ENCODE results near the gene CTNNA2.

Gene CTNNA2

DNA sequence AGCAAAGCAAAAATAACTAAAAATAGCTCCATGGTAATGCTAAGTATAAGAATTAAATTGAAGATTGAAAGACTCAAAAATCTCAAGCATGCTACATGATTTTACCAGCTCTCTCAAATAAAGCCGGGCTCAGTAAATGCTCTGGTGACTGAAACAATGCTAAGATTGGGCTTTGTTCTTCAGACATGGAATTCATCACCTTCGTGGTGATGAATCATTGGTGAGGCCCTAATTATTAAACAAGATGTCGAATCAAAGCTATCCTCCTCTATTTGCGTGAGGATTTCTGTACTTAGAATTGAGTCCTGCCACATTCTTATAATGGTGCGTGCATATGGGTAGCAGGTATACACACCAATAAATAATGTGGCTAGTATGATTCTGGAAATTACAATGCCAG is 850.5 kb downstream of the CTNNA2 start:
- no peak for DNase-seq (ENCODE audit: low spot score)
- no peak for FAIRE-seq

DNA sequence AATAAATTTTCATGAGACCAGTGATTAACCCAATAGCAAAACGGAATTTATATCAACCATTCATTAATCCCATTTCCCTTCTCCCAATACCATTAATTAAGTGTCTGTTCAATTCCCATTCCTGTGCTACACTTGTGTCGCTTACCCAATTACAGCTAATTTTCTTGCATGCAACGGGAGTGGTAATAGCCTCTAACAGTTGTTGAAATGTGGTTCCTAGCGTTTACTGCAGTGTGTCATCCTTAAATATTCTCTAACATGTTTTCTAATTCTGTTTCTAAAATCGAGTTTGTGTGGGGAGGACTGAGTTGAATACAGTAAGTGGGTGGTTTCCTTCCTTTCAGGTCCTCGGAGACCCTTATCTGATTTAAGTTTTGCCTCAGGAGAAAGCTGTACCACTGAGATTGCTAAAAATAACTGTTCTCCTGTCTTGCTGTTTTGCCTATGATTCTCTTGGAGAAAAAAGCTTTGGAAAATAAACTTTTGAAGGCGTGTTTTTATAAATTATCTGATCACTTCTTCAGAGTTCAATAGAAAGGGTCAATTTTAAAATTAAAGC is 851.0 kb downstream of the CTNNA2 start:
- no peak for DNase-seq (ENCODE audit: low spot score)
- no peak for FAIRE-seq

DNA sequence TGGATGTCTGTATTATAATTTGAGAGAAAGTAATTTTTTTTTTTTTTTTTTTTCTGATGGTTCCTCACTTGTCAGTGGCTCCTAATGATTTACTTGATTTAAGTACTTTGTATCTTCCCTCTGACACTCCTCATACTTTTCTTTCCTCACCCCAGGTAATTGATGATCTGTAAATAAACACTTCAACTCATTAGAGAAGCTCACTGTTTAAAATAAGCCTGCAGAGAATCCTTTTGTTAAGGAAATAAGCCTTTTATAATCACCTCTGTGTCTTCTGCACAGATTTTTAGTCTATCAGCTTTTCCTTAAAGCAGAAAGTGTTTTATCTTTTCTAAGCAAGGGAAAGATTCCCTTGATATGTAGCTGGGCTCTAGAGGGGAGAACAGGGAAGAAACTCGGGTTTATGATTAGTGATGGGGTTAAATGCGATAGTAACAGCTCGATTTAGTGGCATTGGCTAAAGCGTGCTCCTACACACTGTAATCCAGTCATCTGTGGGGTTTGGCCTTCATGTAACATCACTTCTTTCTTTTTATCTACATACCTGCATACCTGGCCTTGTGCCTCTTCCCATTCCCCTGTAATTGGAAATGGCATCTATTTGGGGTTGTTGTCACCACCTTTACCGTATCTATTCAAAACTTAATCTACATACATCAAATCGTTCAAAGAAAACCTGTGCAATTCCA is 851.8 kb downstream of the CTNNA2 start:
- FAIRE-seq (no peak), DNase-seq (ENCODE audit: low spot score) (no peak)

DNA sequence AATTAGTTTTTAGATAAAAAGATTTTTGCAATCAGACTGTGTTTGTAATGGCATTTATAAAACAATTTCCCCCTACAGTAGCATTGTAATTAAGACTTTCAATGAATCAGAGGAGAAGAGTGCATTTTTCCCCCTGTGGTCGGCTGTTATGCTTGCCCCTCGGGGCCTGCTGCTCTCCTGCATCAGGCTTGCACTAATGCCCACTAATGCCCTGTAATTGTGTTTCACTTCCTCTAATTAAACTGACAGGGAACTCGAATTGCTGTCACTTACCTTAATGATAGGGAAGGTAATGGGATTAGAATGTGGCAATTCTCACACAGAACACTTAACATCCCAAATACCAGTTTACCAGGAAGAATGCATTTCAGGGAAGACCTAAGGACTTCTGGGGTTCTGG is 852.9 kb downstream of the CTNNA2 start:
- DNase-seq (ENCODE audit: low spot score) (no peak), FAIRE-seq (peak; percentile 30)

DNA sequence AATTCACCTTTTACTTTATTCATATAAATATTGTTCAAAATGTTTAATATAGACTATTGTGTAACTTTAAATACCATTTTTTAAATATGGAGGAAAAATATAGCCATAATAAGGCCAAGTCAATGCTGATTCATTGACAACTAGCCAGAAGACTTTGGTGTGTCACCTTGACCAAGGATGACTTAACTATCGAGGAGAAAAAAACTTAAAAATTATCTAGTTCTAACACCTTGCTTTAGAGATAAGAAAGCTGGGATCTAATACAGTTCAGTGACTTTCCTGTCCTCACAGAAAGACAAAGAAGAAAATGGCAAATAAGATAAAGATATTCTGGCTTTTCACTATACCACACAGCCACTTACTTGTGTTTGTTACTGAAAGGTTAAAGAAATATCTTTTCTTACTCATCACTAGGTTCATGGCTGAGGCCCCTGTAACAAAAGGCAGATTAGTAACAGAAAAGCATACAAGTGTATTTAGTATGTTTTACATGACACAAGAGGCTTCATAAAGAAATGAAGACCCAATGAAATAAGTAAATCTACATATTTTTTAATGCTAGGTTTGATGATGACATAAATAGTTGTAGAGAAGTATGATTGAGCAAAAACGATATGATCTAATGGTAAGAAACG is 857.6 kb downstream of the CTNNA2 start:
- no peak for FAIRE-seq
- no peak for DNase-seq (ENCODE audit: low spot score)

DNA sequence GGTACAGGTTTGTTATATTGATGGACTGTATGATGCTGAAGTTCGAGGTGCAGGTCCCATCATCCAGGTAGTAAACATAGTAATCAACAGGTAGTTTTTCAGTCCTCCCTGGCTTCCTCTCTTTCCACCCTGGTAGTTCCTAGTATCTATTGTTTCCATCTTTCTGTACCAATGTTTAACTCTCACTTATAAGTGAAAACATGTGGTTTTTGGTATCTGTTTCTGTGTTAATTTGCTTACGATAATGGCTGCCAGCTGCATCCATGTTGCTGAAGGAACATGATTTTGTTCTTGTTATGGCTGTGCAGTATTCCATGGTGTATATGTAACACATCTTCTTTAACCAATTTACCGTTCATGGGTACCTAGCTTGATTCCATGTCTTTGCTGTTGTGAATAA is 861.3 kb downstream of the CTNNA2 start:
- DNase-seq (ENCODE audit: low spot score) (no peak), FAIRE-seq (no peak)

DNA sequence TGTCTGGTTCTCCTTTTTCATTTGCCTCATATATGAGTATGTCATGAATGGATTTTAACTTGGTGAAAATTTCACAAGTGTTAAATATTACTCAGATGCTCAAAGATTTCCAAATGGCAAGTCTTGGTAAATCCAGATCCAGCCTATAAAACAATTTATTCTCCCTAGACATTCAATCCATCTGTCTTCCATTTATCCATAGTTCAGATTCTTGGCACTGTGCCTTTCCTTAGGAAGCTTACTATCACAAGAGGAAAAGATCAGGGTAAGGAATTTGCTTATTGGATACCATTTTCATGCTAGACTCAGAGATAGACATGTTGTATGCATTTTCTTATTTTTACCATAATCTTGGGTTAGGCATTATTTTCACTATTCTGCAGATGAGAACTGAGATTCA is 864.2 kb downstream of the CTNNA2 start:
- FAIRE-seq (no peak), DNase-seq (ENCODE audit: low spot score) (no peak)

DNA sequence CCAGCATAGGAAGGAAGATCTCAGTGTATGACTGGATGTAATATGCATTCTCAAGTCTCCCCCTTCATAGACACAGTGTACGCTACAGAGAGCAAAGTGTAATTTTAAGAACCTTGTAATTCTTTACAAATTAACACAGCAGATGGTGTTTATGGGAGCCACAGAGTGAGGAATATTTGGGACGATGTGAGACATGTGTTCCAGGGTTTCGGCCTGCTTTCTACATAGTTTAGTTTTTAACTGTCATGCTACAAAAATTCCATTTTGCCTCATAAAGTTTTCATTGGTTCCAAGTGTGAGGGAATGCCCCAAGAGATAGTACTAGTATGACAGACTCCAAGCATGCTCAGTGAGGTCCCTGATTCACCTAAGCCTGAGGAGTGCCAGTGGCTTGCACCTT is 867.9 kb downstream of the CTNNA2 start:
- DNase-seq (ENCODE audit: low spot score) (no peak), FAIRE-seq (no peak)

DNA sequence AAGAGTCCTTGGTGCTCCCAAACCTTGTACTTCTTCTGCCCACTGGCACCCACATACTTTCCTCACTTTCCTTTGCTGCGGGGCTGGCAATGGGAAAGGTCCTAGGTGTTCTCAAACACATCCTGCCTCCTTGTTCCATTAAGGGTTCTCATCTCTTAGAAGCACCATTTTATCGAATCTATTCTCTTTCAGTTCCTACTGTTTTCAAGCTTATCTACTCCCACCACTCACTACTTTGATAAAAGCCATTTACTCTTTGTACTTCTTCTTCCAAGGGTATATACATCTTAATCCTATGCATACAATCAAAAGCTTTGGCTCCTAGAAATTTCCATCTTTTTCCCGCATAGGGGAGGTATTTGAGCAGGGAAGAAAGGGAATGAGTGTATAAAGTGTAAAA is 868.8 kb downstream of the CTNNA2 start:
- FAIRE-seq (no peak), DNase-seq (ENCODE audit: low spot score) (no peak)

DNA sequence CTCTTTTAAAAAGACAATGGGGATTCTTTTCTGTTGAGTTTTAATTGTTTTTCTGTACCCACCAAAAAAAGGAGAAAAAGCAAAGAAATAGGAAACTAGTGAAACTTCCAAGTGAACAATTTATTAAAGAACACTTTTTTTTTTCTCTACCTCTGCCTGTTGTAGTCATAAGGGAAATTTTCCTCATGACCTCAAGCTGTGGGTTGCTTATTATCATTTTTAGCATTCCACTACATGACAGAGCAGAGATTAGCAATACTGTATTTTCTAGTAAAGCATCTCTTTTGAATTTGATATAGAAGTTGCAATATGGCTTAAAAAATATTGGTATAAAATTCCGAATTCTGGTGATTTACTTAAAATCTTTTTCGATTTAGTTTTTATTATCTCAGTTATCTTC is 879.6 kb downstream of the CTNNA2 start:
- FAIRE-seq: no peak
- DNase-seq (ENCODE audit: low spot score): no peak

DNA sequence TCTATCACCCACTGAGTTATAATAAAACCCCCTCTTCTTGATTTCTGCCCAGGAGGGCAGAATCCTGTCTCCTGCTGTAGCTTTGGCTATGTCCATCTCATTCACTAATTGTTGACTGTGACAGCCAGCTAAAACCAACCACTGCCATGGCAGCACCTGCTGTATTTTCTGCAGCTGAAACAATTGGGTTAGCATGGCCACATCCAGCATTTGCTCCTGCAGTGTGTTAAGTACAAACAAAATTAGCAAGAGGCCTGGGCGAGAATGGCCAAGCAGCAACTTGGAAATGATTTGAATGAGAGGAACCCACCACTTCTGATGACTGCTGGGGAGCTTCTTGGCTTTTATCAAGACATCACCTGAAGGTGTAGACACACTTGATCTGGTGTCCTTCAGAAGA is 881.1 kb downstream of the CTNNA2 start:
- FAIRE-seq: no peak
- DNase-seq (ENCODE audit: low spot score): no peak

DNA sequence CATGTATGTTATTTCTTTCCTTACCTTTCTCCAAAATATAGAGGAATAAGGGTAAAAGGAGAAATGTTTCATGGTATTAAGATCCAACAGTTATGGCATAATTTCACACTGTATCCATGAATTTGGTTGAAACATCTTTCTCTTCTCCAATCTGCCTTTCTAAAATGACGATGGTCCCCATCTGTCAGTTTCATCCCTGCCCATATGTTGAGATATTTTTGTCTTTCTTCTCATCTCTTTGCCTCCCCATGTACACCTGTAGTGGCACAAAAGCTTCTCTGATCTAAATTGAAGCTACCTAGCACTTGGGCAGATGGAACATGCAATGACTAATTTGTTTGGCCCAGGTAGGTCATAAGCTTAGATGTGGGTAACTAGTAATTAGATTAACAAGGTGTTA is 882.4 kb downstream of the CTNNA2 start:
- no peak for DNase-seq (ENCODE audit: low spot score)

DNA sequence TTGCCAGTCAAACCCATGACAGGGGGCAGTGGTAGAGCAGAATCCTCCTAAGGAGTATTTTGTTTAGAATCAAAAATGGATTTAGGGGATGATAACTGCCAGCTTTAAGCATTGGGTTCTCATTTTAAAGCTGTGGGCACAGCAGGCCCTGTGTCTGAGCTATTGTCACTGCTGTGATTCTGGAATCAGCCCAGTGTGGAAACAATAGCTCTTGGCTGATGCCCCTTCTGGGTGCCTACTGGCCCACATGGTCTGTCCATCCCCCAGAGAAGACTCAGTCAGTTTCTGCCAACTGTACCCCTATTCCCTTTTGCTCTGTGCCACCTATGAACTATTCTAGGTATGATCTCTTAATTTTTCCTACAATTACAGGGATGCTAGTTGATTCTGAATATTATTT is 883.4 kb downstream of the CTNNA2 start:
- DNase-seq (ENCODE audit: low spot score) (no peak), FAIRE-seq (no peak)

More for the DNA sequence above, 882.4 kb downstream of the CTNNA2 start:
- no peak for FAIRE-seq

DNA sequence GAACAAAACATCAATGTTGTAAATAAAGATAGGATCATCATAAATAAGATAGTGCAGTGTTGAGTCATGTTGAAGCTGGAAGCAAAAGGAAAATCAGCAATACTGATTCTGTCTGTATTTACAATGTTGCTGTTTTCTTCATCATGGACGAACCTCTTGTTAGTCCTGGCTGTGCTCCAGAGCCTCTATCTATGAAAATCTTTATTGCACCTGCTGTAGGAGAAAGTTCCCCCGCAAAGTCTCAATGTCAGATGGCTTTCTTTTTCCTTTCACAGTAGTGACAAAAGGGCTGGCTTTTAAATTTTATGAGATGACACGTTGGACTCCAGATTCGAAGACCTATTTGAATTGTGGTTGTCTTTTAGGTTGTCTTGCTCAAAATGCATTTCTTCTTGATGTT is 890.2 kb downstream of the CTNNA2 start:
- no peak for DNase-seq (ENCODE audit: low spot score)
- FAIRE-seq: no peak

DNA sequence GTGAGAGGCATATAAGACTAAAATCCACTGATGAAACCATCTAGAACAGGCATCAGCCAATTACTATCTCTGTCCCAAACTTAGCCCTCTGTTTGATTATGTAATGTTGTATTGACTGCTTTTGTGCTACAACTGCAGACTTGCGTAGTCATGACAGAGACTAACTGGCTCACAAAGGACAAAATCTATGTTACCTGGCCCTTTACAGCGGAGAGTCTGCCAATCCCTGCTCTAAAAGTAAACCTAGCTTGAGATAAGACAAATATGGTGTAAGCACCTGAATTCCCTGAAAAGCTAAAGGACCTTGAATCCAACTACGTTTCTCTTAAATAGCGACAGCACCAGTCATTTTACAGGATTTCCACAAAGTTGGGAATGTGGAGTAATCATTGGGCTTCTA is 894.5 kb downstream of the CTNNA2 start:
- DNase-seq (ENCODE audit: low spot score) (no peak), FAIRE-seq (no peak)

DNA sequence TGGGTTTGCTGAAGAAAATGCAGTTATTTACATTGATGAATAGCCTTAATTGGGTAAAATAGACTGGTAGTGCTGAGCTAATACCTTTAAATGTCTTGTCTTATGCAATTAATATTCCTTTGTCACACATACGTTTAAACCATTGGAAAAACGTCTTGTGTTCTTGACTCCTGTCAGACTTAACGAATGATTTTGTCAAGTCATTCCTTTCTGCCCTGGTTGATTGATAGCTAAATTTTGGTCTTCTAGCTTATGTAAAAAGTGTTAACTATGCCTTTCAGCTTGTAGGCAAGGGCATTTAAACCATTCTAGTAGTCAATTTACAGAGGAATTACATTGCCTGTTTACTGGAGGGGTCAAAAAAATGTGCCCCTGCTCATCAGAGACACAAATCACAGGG is 897.5 kb downstream of the CTNNA2 start:
- no peak for DNase-seq (ENCODE audit: low spot score)
- FAIRE-seq: peak; percentile 40

DNA sequence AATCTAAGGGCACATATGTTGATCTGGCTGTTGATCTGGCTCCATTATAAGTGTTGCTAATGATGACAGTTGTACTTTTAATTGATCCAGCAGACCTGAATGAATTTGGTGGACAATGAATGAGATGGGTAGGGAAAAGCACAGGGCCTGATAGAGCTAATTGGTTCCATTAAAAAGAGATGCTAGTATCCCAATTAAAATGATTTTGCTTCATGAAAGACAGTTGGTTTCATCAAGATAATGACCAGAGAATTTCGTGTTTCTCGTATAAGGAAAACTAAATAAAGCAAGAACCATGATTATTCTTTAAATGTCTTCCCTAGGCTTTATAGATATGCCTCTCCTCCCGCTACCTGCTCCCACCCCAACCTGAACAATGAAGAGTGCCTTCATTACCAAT is 900.3 kb downstream of the CTNNA2 start:
- DNase-seq (ENCODE audit: low spot score): no peak
- no peak for FAIRE-seq

DNA sequence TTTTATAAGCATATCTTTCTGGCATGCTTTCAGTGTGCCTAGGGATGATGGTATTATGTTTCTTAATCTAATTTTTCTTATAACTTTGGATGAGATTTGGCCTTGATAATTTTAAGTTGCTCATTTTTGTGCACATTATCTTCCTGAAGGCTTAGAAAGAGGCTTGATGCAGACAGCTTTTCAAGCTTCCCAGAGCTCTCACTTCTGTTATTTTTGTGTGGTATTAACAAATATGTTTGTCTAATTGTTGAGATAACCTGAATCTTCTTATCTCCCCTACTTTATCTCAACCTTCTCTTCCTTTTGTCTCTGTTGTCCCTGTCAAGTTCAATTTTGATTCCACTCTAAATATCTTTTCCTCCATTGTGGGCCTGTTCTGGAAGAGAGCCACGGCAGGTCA is 904.9 kb downstream of the CTNNA2 start:
- FAIRE-seq (no peak), DNase-seq (ENCODE audit: low spot score) (no peak)

DNA sequence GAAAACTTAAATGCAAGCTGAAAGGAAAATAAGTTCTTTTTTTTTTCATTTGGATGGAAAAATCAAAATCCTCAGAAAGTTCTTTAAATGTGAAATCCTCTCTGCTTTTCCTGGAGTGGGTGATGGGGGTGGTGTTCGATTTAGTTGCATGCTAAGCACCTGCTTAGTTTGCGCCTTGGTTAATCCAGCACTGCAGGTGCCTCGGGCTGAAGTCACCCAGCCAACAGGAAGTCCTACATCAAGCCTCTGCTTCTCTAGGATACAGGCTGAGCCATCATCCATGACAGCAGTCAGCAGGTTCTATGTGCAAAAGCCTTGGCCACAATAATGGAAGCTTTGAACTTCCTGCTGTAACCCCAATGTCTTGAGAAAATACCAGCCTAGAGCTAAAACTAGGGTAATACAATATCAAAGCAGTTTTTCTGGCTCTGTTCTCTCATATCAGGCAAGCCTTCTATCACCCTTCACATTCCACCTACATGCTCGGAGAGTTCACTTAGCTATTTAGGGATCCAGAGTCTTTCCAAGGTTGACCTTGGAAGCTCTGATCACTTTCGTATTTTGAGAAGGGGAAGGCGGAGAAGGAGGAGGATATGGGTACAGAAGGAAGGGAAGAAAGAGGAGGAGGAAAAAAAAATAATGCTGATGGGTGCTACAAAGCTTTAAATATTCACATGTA is 907.8 kb downstream of the CTNNA2 start:
- DNase-seq (ENCODE audit: low spot score) (no peak), FAIRE-seq (no peak)

DNA sequence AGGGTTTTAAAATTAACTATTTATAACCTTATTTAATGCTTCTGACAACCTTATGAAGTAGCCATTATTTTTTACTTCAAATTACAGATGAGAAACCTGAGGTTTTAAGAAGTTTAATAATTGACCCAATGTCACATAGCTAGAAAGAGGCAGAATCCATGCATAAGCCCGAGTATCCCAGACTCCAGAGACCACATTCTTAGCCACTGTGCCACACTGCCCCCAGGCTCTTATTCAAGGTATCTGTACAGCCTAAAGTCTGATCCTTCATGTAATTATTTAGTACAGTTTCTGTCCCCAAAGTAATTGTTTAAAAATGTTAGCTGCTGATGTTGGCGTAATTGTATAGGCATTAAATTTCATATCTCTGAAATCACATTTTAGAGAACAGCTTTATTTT is 916.4 kb downstream of the CTNNA2 start:
- no peak for DNase-seq (ENCODE audit: low spot score)
- FAIRE-seq: no peak

DNA sequence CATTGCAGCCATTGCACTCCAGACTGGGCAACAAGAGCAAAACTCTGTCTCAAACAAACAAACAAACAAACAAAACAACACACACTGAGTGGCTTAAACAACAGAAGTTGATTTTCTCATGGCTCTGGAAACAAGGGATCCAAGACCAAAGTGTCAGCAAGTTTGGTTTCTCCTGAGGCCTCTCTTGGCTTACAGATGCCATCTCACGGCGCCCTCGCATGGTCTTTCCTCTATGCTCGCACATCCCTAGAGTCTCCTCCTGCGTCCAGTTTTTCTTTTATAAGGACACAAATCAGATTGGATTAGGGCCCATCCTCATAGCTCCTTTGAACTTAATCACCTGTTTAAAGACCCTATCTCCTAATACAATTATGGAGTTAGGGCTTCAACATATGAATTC is 925.1 kb downstream of the CTNNA2 start:
- DNase-seq (ENCODE audit: low spot score) (no peak), FAIRE-seq (no peak)

DNA sequence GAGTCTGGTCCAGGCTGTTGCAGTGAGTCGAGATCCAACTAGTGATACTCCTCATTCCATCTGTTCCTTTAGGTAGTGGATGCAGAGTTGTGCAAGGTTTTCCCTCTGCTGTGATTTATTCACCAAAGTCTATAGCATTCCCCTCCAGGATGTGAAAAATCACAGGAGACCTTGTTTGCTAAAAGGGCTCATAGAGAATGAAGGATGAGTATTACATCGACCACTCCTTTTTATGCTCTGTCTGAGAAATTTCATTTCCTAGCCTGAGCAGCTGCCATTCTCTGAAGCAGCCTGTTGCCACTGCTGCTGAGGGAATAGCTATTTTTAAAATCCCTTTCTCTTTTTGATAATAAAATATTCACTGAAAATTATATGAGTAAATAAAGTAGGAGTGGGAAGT is 925.8 kb downstream of the CTNNA2 start:
- FAIRE-seq: no peak

DNA sequence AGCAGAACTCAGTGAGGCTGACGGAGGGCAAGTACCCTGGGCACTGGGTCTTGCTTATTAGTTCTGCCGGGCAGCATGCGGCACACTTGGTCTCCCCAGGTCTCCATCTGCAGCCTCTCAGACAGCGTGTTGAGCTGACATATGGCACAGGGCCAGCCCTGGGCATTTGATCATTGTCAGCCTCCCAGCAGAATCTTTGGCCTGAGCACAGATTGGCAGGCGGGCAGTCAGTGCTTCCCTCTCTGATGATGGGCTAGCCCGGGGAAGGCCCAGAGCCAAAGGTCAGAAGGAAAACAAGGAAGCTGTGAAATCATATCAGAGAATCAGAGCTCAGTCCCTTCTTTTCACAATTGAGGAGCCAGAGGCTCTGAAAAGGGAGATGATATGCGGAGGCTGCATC is 941.8 kb downstream of the CTNNA2 start:
- FAIRE-seq (no peak), DNase-seq (ENCODE audit: low spot score) (no peak)

More for the DNA sequence above, 925.8 kb downstream of the CTNNA2 start:
- no peak for DNase-seq (ENCODE audit: low spot score)
